K562 (cell line): ENCODE results near the gene SCRN2. TPM values are rescaled to one million over a fixed set of nuclear protein-coding genes. Genes with fewer than 3 reads are reported as not detected.

ENCODE experiments used
- CEBPZ ChIP-seq: fragments of 150-350 bp; IDR thresholded peaks from 2 replicates; pipeline ENCODE4 v1.6.1; 2014; ENCODE audit warnings: low read depth, mild to moderate bottlenecking, low read length, borderline replicate concordance
- COPS2 ChIP-seq: fragments of 450-650 bp; conservative IDR thresholded peaks from 2 replicates; pipeline ENCODE4 v1.6.1; 2016; ENCODE audit warnings: mild to moderate bottlenecking, moderate library complexity
- CREB5 ChIP-seq: fragments of 250-450 bp; sonication (Bioruptor Pico); IDR thresholded peaks from 2 replicates; pipeline ENCODE4 v1.5.0; 2020; ENCODE audit warnings: mild to moderate bottlenecking
- CXXC5 ChIP-seq: fragments of 250-450 bp; sonication (Bioruptor Pico); IDR thresholded peaks from 2 replicates; pipeline ENCODE4 v1.8.0; 2022; ENCODE audit warnings: inconsistent platforms, mild to moderate bottlenecking, moderate library complexity
- DMBX1 ChIP-seq: fragments of 250-450 bp; sonication (Bioruptor Pico); IDR thresholded peaks from 2 replicates; pipeline ENCODE4 v1.8.0; 2022; ENCODE audit warnings: inconsistent platforms, mild to moderate bottlenecking, moderate library complexity, borderline replicate concordance
- ELF2 ChIP-seq: fragments of 250-450 bp; sonication (Bioruptor Pico); IDR thresholded peaks from 2 replicates; pipeline ENCODE4 v1.5.0; 2021; ENCODE audit warnings: mild to moderate bottlenecking
- HMGN3 ChIP-seq: IDR thresholded peaks from 2 replicates; pipeline ENCODE4 v1.6.1; 2011; ENCODE audit warnings: borderline replicate concordance, low read depth, mild to moderate bottlenecking, mixed read lengths, low read length; ENCODE audit not compliant: insufficient read length; ENCODE audit errors: extremely low read depth
- MXI1 ChIP-seq: IDR thresholded peaks from 2 replicates; pipeline ENCODE4 v1.6.1; 2011; ENCODE audit warnings: low read depth, mild to moderate bottlenecking, improper control_type of control experiment, low read length
- MYBL2 ChIP-seq, 2 experiments: fragments of 450-650 bp in 1 of 2; sonication (generic) in 1 of 2; formaldehyde crosslinking in 1 of 2; IDR thresholded peaks; 2 replicates each; pipeline versions ENCODE4 v1.6.1 to v1.8.1; 2017 to 2022; ENCODE audit warnings: borderline replicate concordance in 1 of 2, inconsistent platforms in 1 of 2, low read depth in 1 of 2, mild to moderate bottlenecking in 1 of 2, missing genetic modification reagents in 1 of 2, moderate library complexity in 1 of 2
- NCOR1 ChIP-seq: fragments of 450-650 bp; IDR thresholded peaks from 2 replicates; pipeline ENCODE4 v1.6.1; 2016; ENCODE audit warnings: mild to moderate bottlenecking, moderate library complexity
- SMAD3 ChIP-seq: fragments of 450-650 bp; formaldehyde crosslinking; conservative IDR thresholded peaks from 2 replicates; pipeline ENCODE4 v1.4.0; 2020; ENCODE audit warnings: mild to moderate bottlenecking
- TAF9B ChIP-seq: fragments of 450-650 bp; IDR thresholded peaks from 2 replicates; pipeline ENCODE4 v1.6.1; 2018; ENCODE audit warnings: mild to moderate bottlenecking; ENCODE audit not compliant: partially characterized antibody
- TRIM24 ChIP-seq, 2 experiments: fragments of 450-650 bp; IDR thresholded peaks; 2 replicates each; pipeline ENCODE4 v1.6.1; 2016
- ZFP30 ChIP-seq: fragments of 250-450 bp; sonication (Bioruptor Pico); IDR thresholded peaks from 2 replicates; pipeline ENCODE4 v1.8.0; 2022; ENCODE audit warnings: moderate library complexity, mild to moderate bottlenecking, inconsistent platforms, borderline replicate concordance
- ZNF639 ChIP-seq, 2 experiments: fragments of 200-800 bp in 1 of 2; sonication (Bioruptor generic) in 1 of 2; sonication (generic) in 1 of 2; formaldehyde crosslinking in 1 of 2; IDR thresholded peaks in 1 of 2; conservative IDR thresholded peaks in 1 of 2; 2 replicates each; pipeline versions ENCODE4 v1.5.0 to v1.6.1; 2016 to 2020; ENCODE audit warnings: missing compliant biosample characterization in 1 of 2, missing genetic modification characterization in 1 of 2, missing genetic modification reagents in 1 of 2
- polyA plus RNA-seq, 8 experiments: library from polyadenylated mRNA; depleted of rRNA in 4 of 8; stranded (reverse) in 5 of 8; unstranded in 3 of 8; fragments of >200 nt; fragmentation: Nextera tagmentation in 2 of 8; fragmentation: Illumina TruSeq in 1 of 8; extraction: Ambion mirVana in 2 of 8; extraction: Trizol in 1 of 8; gene quantifications; 2 replicates each; pipeline versions ENCODE4 v1.2.1 to v1.2.3, GENCODE V29; 2011 to 2014; ENCODE audit warnings: inconsistent platforms in 1 of 8, missing spikeins in 1 of 8
- total RNA-seq, 7 experiments: library from RNA; depleted of rRNA in 6 of 7; stranded (reverse); fragments of >200 nt in 6 of 7; fragmentation: Illumina TruSeq in 2 of 7; extraction: Trizol in 2 of 7; gene quantifications; 2 replicates each; pipeline versions ENCODE4 v1.2.1 to v1.2.3, GENCODE V29; 2011 to 2021; ENCODE audit warnings: low replicate concordance in 1 of 7

The SCRN2 gene
- total and polyA plus RNA-seq, 9 of the 15 experiments (the other 6 are each of a cell fraction or from before 2014, with no cell fraction given): 0.25 to 32.9 (median 13.6) TPM

GRCh38 chr17:47877368-47878034, 36.4 kb upstream of the SCRN2 start (continued):
- TF ChIP-seq SMAD3 (CRISPR knock-in tag): peak; percentile 61; the same call in 1 of the 2 replicates
- TF ChIP-seq TRIM24 (IDR thresholded peaks at IDR 0.05): peak; percentile 58 to 79; a peak in 3 of 4 replicates
- peak; percentile 77 for TF ChIP-seq CXXC5 (CRISPR knock-in tag)
- TF ChIP-seq ZFP30: no peak
- peak; percentile 37; the same call in 1 of the 2 replicates for TF ChIP-seq ELF2 (CRISPR knock-in tag)
- no peak for TF ChIP-seq HMGN3
- no peak for TF ChIP-seq CREB5 (CRISPR knock-in tag)
- peak; percentile 96 for TF ChIP-seq NCOR1
- peak; percentile 82; the same call in 1 of the 2 replicates for TF ChIP-seq DMBX1 (CRISPR knock-in tag)
- TF ChIP-seq ZNF639 (CRISPR knock-in tag; conservative IDR thresholded peaks at IDR 0.05 in 1 of 2, IDR thresholded peaks at IDR 0.05 in 1 of 2): peak in 1 of 2 experiments; percentile 72; a peak in 1 of 4 replicates
- TF ChIP-seq MXI1: no peak
- no peak for TF ChIP-seq MYBL2 (IDR thresholded peaks at IDR 0.05; ENCODE audit: low read depth)
- TF ChIP-seq MYBL2 (CRISPR knock-in tag; IDR thresholded peaks at IDR 0.05; ENCODE audit: borderline replicate concordance): no peak
- no peak for TF ChIP-seq COPS2
- no peak for TF ChIP-seq TAF9B
- TF ChIP-seq CEBPZ: no peak
